ENCODE data around the gene IFITM1. TPM values are rescaled to one million over a fixed set of nuclear protein-coding genes. Genes with fewer than 3 reads are reported as not detected.

Gene IFITM1
- total and polyA plus RNA-seq, 2 of the 8 experiments (the other 6 are each of a cell fraction or from before 2014, with no cell fraction given): 394 to 1,464 TPM

DNA sequence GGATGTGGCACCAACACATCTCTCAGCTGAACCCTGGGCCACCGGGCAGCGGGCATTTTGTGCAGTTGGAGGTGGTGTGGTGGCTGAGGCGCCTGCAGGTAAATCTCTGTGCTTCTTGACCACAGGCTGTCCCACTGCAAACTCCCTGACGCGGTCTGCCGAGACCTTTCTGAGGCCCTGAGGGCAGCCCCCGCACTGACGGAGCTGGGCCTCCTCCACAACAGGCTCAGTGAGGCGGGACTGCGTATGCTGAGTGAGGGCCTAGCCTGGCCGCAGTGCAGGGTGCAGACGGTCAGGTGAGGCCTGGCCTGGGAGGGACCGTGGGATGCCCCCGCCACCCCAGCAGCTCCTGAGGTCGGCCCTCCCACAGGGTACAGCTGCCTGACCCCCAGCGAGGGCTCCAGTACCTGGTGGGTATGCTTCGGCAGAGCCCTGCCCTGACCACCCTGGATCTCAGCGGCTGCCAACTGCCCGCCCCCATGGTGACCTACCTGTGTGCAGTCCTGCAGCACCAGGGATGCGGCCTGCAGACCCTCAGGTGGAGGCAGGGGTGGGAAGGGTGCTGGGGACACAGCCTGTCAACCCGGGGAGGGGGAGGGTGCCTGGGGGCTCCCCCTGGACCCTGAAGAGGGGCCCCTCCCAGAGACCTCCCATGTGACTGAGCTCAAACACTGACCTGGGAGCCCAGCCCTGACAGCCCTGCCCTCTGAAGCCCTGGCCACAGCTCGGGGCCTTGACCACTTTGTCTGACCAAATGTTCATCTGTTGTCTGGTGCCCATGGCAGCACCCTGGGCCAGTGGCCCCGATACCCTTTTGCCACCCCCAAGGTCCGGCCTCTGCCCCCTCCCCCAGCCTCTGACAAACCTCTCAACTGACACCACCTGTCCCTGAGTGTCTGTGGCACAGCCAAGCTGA is 29.5 kb upstream of the IFITM1 start (continued):
- TF ChIP-seq, protein P1, sequence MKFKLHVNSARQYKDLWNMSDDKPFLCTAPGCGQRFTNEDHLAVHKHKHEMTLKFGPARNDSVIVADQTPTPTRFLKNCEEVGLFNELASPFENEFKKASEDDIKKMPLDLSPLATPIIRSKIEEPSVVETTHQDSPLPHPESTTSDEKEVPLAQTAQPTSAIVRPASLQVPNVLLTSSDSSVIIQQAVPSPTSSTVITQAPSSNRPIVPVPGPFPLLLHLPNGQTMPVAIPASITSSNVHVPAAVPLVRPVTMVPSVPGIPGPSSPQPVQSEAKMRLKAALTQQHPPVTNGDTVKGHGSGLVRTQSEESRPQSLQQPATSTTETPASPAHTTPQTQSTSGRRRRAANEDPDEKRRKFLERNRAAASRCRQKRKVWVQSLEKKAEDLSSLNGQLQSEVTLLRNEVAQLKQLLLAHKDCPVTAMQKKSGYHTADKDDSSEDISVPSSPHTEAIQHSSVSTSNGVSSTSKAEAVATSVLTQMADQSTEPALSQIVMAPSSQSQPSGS (IDR thresholded peaks at IDR 0.05; ENCODE audit: low read length): no peak
- TF ChIP-seq BACH1 (IDR thresholded peaks at IDR 0.05; ENCODE audit: low read length): no peak
- TF ChIP-seq JUN (IDR thresholded peaks at IDR 0.05; ENCODE audit: low read depth, low read length): no peak
- no peak for TF ChIP-seq TBP (IDR thresholded peaks at IDR 0.05; ENCODE audit: low read depth, low read length)
- no peak for TF ChIP-seq MAFK (IDR thresholded peaks at IDR 0.05; ENCODE audit: low read depth, low read length)
- no peak for TF ChIP-seq TEAD4 (IDR thresholded peaks at IDR 0.05; ENCODE audit: low read depth, low read length)
